H1 (cell line): ENCODE results near the gene CXCR5. TPM values are rescaled to one million over a fixed set of nuclear protein-coding genes. Genes with fewer than 3 reads are reported as not detected.

Experiments
- CTCF ChIA-PET: fragments of 300-600 bp; sonication (Branson Sonifier 250); formaldehyde crosslinking; loops from one replicate; lab custom pipeline; 2021; ENCODE audit not compliant: partially characterized antibody; lab: Charles Lee
- POLR2A ChIA-PET: fragments of 300-600 bp; sonication (Branson Sonifier 250); formaldehyde crosslinking; loops from one replicate; lab custom pipeline; 2021; ENCODE audit warnings: inconsistent platforms; ENCODE audit not compliant: partially characterized antibody; lab: Charles Lee
- DNase-seq, 2 experiments: peaks; one replicate each; pipeline versions ENCODE4 v3.0.0 to v3.0.0-alpha.2; 2010 to 2022; ENCODE audit warnings: low spot score in 2 of 2, low read depth in 1 of 2, mixed read lengths in 1 of 2
- FAIRE-seq: peaks from 2 replicates; lab custom pipeline; 2011; peaks lifted over from hg19 to GRCh38; lab: Jason Lieb, UNC
- H2AFZ ChIP-seq: 2 replicates; pipeline ENCODE4 v1.8.1; 2012; ENCODE audit warnings: low read length, inconsistent platforms
- H2AK5ac ChIP-seq: 2 replicates; pipeline ENCODE4 v1.6.1; 2013; ENCODE audit warnings: low read depth, low read length
- H2BK120ac ChIP-seq: replicated peaks from 2 replicates; pipeline ENCODE3; 2013; ENCODE audit warnings: low read depth, low read length, inconsistent platforms
- H2BK12ac ChIP-seq: 2 replicates; pipeline ENCODE4 v1.6.1; 2013; ENCODE audit warnings: low read depth, low read length
- H2BK15ac ChIP-seq: 2 replicates; pipeline ENCODE4 v1.6.1; 2013; ENCODE audit warnings: low read length
- H2BK20ac ChIP-seq: 2 replicates; pipeline ENCODE4 v1.6.1; 2013; ENCODE audit warnings: low read length
- H2BK5ac ChIP-seq: 2 replicates; pipeline ENCODE4 v1.6.1; 2013; ENCODE audit warnings: low read depth, low read length
- H3K14ac ChIP-seq: 2 replicates; pipeline ENCODE4 v1.6.1; 2013; ENCODE audit warnings: inconsistent platforms; ENCODE audit not compliant: insufficient read length
- H3K18ac ChIP-seq: 2 replicates; pipeline ENCODE4 v1.6.1; 2013; ENCODE audit warnings: low read length; ENCODE audit errors: extremely low read depth
- H3K23ac ChIP-seq: 2 replicates; pipeline ENCODE4 v1.6.1; 2013; ENCODE audit warnings: inconsistent platforms; ENCODE audit not compliant: insufficient read length
- H3K23me2 ChIP-seq: 2 replicates; pipeline ENCODE4 v1.6.1; 2013; ENCODE audit warnings: low read depth, low read length
- H3K27ac ChIP-seq: 2 replicates; pipeline ENCODE4 v1.6.1; 2011; ENCODE audit warnings: low read depth, low read length, inconsistent platforms
- H3K27me3 ChIP-seq, 4 experiments: replicated peaks in 1 of 4; 1 replicate in 1 of 4; 2 replicates in 3 of 4; pipeline versions ENCODE4 v1.6.1 to v1.8.1; 2011 to 2013; ENCODE audit warnings: low read length in 3 of 4, mild to moderate bottlenecking in 3 of 4, inconsistent platforms in 2 of 4, mixed read lengths in 2 of 4, moderate library complexity in 1 of 4; ENCODE audit not compliant: control insufficient read depth in 3 of 4, insufficient read depth in 3 of 4; ENCODE audit errors: extremely low read depth in 1 of 4
- H3K36me3 ChIP-seq, 4 experiments: 2 replicates each; pipeline versions ENCODE4 v1.6.1 to v1.8.1; 2011 to 2013; ENCODE audit warnings: mild to moderate bottlenecking in 4 of 4, low read length in 3 of 4, moderate library complexity in 2 of 4, control low read depth in 1 of 4, inconsistent platforms in 1 of 4; ENCODE audit not compliant: insufficient read depth in 4 of 4, control insufficient read depth in 2 of 4
- H3K4ac ChIP-seq: replicated peaks from 2 replicates; pipeline ENCODE3; 2013; ENCODE audit warnings: low read length, low read depth, mixed read lengths, inconsistent platforms; ENCODE audit not compliant: insufficient read length
- H3K4me1 ChIP-seq, 4 experiments: replicated peaks in 1 of 4; 1 replicate in 1 of 4; 2 replicates in 3 of 4; pipeline versions ENCODE4 v1.6.1 to v1.8.1; 2011 to 2013; ENCODE audit warnings: low read length in 3 of 4, inconsistent platforms in 2 of 4, mixed read lengths in 1 of 4; ENCODE audit not compliant: insufficient read depth in 4 of 4, control insufficient read depth in 3 of 4
- H3K4me2 ChIP-seq, 2 experiments: 2 replicates each; pipeline versions ENCODE4 v1.6.1 to v1.8.1; 2011 to 2013; ENCODE audit warnings: low read depth in 2 of 2, low read length in 2 of 2, control low read depth in 1 of 2, inconsistent platforms in 1 of 2, mild to moderate bottlenecking in 1 of 2; ENCODE audit not compliant: insufficient read depth in 1 of 2
- H3K4me3 ChIP-seq, 4 experiments: fragments of 200-600, 300-600 bp in 1 of 4; sonication (generic), shearing (Covaris generic), sonication (Bioruptor Twin) in 1 of 4; 2 replicates each; pipeline versions ENCODE4 v1.5.1 to v1.8.1; 2011 to 2016; ENCODE audit warnings: low read length in 4 of 4, low read depth in 3 of 4, control low read depth in 2 of 4, inconsistent platforms in 2 of 4, mild to moderate bottlenecking in 2 of 4, mixed read lengths in 1 of 4, moderate library complexity in 1 of 4; ENCODE audit not compliant: insufficient read depth in 2 of 4; ENCODE audit errors: extremely low read depth in 1 of 4
- H3K56ac ChIP-seq: replicated peaks from 2 replicates; pipeline ENCODE3; 2013; ENCODE audit warnings: low read depth, mild to moderate bottlenecking, mixed read lengths, low read length, inconsistent platforms; ENCODE audit not compliant: insufficient read length
- H3K79me1 ChIP-seq: 2 replicates; pipeline ENCODE4 v1.6.1; 2013; ENCODE audit warnings: low read depth, low read length, control low read depth
- H3K79me2 ChIP-seq, 2 experiments: 2 replicates each; pipeline versions ENCODE4 v1.6.1 to v1.8.1; 2012 to 2013; ENCODE audit warnings: low read length in 2 of 2, mild to moderate bottlenecking in 2 of 2, inconsistent platforms in 1 of 2; ENCODE audit not compliant: insufficient read depth in 2 of 2, control insufficient read depth in 1 of 2
- H3K9ac ChIP-seq, 4 experiments: replicated peaks in 1 of 4; 1 replicate in 1 of 4; 2 replicates in 3 of 4; pipeline versions ENCODE4 v1.6.1 to v1.8.1; 2011 to 2013; ENCODE audit warnings: low read depth in 3 of 4, low read length in 3 of 4, control low read depth in 2 of 4, mild to moderate bottlenecking in 2 of 4, moderate library complexity in 2 of 4, inconsistent platforms in 1 of 4; ENCODE audit errors: extremely low read depth in 1 of 4
- H3K9me3 ChIP-seq, 2 experiments: 2 replicates each; pipeline versions ENCODE4 v1.6.1 to v1.8.1; 2012 to 2013; ENCODE audit warnings: mild to moderate bottlenecking in 2 of 2, moderate library complexity in 2 of 2, control low read depth in 1 of 2, inconsistent platforms in 1 of 2, low read depth in 1 of 2, low read length in 1 of 2, mixed read lengths in 1 of 2; ENCODE audit not compliant: insufficient read depth in 2 of 2
- H4K20me1 ChIP-seq, 2 experiments: replicated peaks in 1 of 2; 2 replicates each; pipeline versions ENCODE3 to v1.8.1; 2011 to 2013; ENCODE audit warnings: inconsistent platforms in 2 of 2, low read length in 2 of 2, mild to moderate bottlenecking in 1 of 2; ENCODE audit not compliant: insufficient read depth in 2 of 2, control insufficient read depth in 1 of 2
- H4K5ac ChIP-seq: 2 replicates; pipeline ENCODE4 v1.6.1; 2013; ENCODE audit warnings: low read length, low read depth, mixed read lengths, inconsistent platforms; ENCODE audit not compliant: insufficient read length
- H4K8ac ChIP-seq: 2 replicates; pipeline ENCODE4 v1.8.0; 2013; ENCODE audit warnings: mild to moderate bottlenecking, moderate library complexity, low read length, inconsistent platforms; ENCODE audit not compliant: insufficient read depth; ENCODE audit errors: extremely low read depth
- H4K91ac ChIP-seq: replicated peaks from 2 replicates; pipeline ENCODE3; 2013; ENCODE audit warnings: low read length, mixed read lengths, inconsistent platforms; ENCODE audit not compliant: insufficient read length
- ASH2L ChIP-seq: fragments of 200-600, 300-600 bp; sonication (generic); IDR thresholded peaks from one replicate; pipeline ENCODE4 v1.7.1; 2017; ENCODE audit warnings: low read length
- ATF3 ChIP-seq: IDR thresholded peaks from 2 replicates; pipeline ENCODE4 v1.6.1; 2011; ENCODE audit warnings: low read depth, mild to moderate bottlenecking, low read length; ENCODE audit not compliant: insufficient read depth
- CHD1 ChIP-seq: IDR thresholded peaks from 2 replicates; pipeline ENCODE4 v1.6.1; 2012; ENCODE audit warnings: low read depth, low read length, improper control_type of control experiment
- HDAC6 ChIP-seq: IDR thresholded peaks from one replicate; pipeline ENCODE4 v1.7.1; 2012; ENCODE audit warnings: low read depth, mild to moderate bottlenecking, inconsistent platforms, low read length, moderate library complexity
- MAFK ChIP-seq: IDR thresholded peaks from 2 replicates; pipeline ENCODE4 v1.6.1; 2012; ENCODE audit warnings: low read depth, mild to moderate bottlenecking, improper control_type of control experiment, low read length
- POLR2A ChIP-seq, 2 experiments: IDR thresholded peaks; 1 replicate in 1 of 2; 2 replicates in 1 of 2; pipeline ENCODE4 v1.6.1; 2011; ENCODE audit warnings: low read depth in 2 of 2, low read length in 2 of 2, mild to moderate bottlenecking in 2 of 2; ENCODE audit errors: control extremely low read depth in 1 of 2
- POLR2AphosphoS5 ChIP-seq: IDR thresholded peaks from 2 replicates; pipeline ENCODE4 v1.6.1; 2011; ENCODE audit warnings: low read depth, low read length
- SP1 ChIP-seq: IDR thresholded peaks from 2 replicates; pipeline ENCODE4 v1.6.1; 2011; ENCODE audit warnings: low read depth, low read length
- TBP ChIP-seq: IDR thresholded peaks from 2 replicates; pipeline ENCODE4 v1.6.1; 2011; ENCODE audit warnings: low read depth, low read length, improper control_type of control experiment
- TEAD4 ChIP-seq: IDR thresholded peaks from 2 replicates; pipeline ENCODE4 v1.6.1; 2012; ENCODE audit warnings: low read depth, low read length, inconsistent platforms, mixed read lengths
- YY1 ChIP-seq: IDR thresholded peaks from 2 replicates; pipeline ENCODE4 v1.6.1; 2011; ENCODE audit warnings: low read depth, mild to moderate bottlenecking, low read length
- WGBS, 2 experiments: shearing (Covaris generic) in 1 of 2; methylation state at CpG; one replicate each; pipeline versions ENCODE4 v1.1.6 to v1.1.7; 2013 to 2015; ENCODE audit warnings: low lambda C conversion rate in 2 of 2, mixed read lengths in 2 of 2, inconsistent platforms in 1 of 2, low coverage in 1 of 2, missing lambda C conversion rate in 1 of 2; ENCODE audit not compliant: insufficient replicate concordance in 2 of 2, insufficient coverage in 1 of 2, insufficient read length in 1 of 2; ENCODE audit errors: extremely low coverage in 1 of 2, missing lambda C conversion rate in 1 of 2; 5-methylcytosine and 5-hydroxymethylcytosine counted together
- polyA plus RNA-seq, 7 experiments: library from polyadenylated mRNA; depleted of rRNA in 3 of 7; stranded (reverse) in 5 of 7; unstranded in 2 of 7; fragments of >200 nt in 5 of 7; fragments of 200-250 nt in 2 of 7; gene quantifications; 1 replicate in 5 of 7; 2 replicates in 1 of 7; 4 replicates in 1 of 7; pipeline versions ENCODE4 v1.2.1 to v1.2.3, GENCODE V29; 2011 to 2013; ENCODE audit warnings: missing spikeins in 2 of 7, mixed read lengths in 2 of 7
- total RNA-seq: library from RNA; stranded (reverse); fragmentation: NEBNext Ultra II Directional; extraction: Animal tissue kit (Norgen Biotek cat#: 25700); gene quantifications from 2 replicates; pipeline ENCODE4 v1.2.1, GENCODE V29; 2021

Gene CXCR5
- total and polyA plus RNA-seq, 2 of the 8 experiments (the other 6 are each of a cell fraction or from before 2014, with no cell fraction given), result not detected

- 0 out of 2 replicates have a peak overlapping the region, but pooled peaks have one; percentile 25 for H2BK20ac ChIP-seq
- H3K9ac ChIP-seq, result peak overlapping the region in 2 of 4 experiments; percentile 33 to 45; a peak in 2 of 7 replicates
- H3K79me1 ChIP-seq, result peaks cover 14% of the 10 kb centered on the region
- H3K9me3 ChIP-seq, result no peaks in the 10 kb centered on the region
- POLR2A ChIA-PET, result interaction anchor here (1.0 to 10.7 kb wide), 3 partner anchors 21 to 227 kb away, joined by 3 to 61 read pairs (median 3); partner anchors contain the start of gene DDX6
- peak overlapping the region; percentile 75 for H3K27ac ChIP-seq
- H2AK5ac ChIP-seq, result no peak overlapping the region
- H4K8ac ChIP-seq, result no peak overlapping the region
- peaks cover 0 to 81% of the 10 kb centered on the region in 2 experiments; a peak in 3 of 4 replicates for H3K79me2 ChIP-seq
- H3K18ac ChIP-seq, result peak overlapping the region; percentile 75
- CTCF ChIA-PET, result interaction anchor here (0.5 to 1.2 kb wide), 4 partner anchors 9 to 223 kb away, joined by 3 read pairs; no protein-coding TSS in a partner anchor
- H3K4ac ChIP-seq, result peak overlapping the region; percentile 61
- H3K4me2 ChIP-seq, result peak overlapping the region; percentile 55 to 70
- no peaks in the 10 kb centered on the region for H3K36me3 ChIP-seq
- H3K4me3 ChIP-seq, result peak overlapping the region in 2 of 4 experiments; percentile 12 to 46; a peak in 2 of 8 replicates
- peak overlapping the region; percentile 77 for H4K91ac ChIP-seq
- FAIRE-seq, result no peak
- no peak overlapping the region for H3K14ac ChIP-seq
- H2BK5ac ChIP-seq, result peak overlapping the region; percentile 93; the same call in 1 of the 2 replicates
- DNase-seq, result no peak
- no peak overlapping the region for H2BK120ac ChIP-seq
- H3K23me2 ChIP-seq, result peaks cover 11% of the 10 kb centered on the region
- peak overlapping the region; percentile 99 for H2BK15ac ChIP-seq
- H3K56ac ChIP-seq, result no peak overlapping the region
- H4K20me1 ChIP-seq, result no peaks in the 10 kb centered on the region
- H2AFZ ChIP-seq, result no peak overlapping the region
- 17% methylated on average over 8 of the region's 8 CpGs; no CpG with 5 or more reads in 1 of the 2 experiments for WGBS, 2 experiments
- H4K5ac ChIP-seq, result peak overlapping the region; percentile 6
- H2BK12ac ChIP-seq, result peak overlapping the region; percentile 85
- H3K23ac ChIP-seq, result no peak overlapping the region
- no peaks in the 10 kb centered on the region for H3K27me3 ChIP-seq
- H3K4me1 ChIP-seq, result peaks cover 26 to 86% (median 80%) of the 10 kb centered on the region in 4 experiments
- TF ChIP-seq HDAC6 (no peak), ATF3 (no peak), SP1 (0 out of 2 replicates have a peak, but pooled peaks have one; percentile 12), YY1 (peak; percentile 78; the same call in 1 of the 2 replicates), TEAD4 (0 out of 2 replicates have a peak, but pooled peaks have one; percentile 26), MAFK (no peak), POLR2AphosphoS5 (0 out of 2 replicates have a peak, but pooled peaks have one; percentile 24), CHD1 (no peak), TBP (no peak), ASH2L (peak; percentile 2), POLR2A (IDR thresholded peaks at IDR 0.05; ENCODE audit: control extremely low read depth in 1 of 2, low read depth in 2 of 2, low read length in 2 of 2) (0 out of 3 replicates have a peak, but pooled peaks of 1 of the 2 experiments have one; percentile 15)
Measured at GRCh38 chr11:118916842-118917388, 33.2 kb downstream of the CXCR5 start.
